IPS-NIHi11 (cell line): ENCODE measurements around the gene SLC38A2.
"Not testable (repeated sequence)": the region's sequence is repeated elsewhere in the genome, so short reads cannot be mapped to it uniquely, and the experiment has no call there.

Experiments used
- DNase-seq: peaks from one replicate; pipeline ENCODE4 v3.0.0; 2012; ENCODE audit warnings: mixed read lengths, low spot score

The SLC38A2 gene

GRCh38 chr12:46360370-46360769, 12.2 kb downstream of the SLC38A2 start:
- no peak for DNase-seq

- no peak for DNase-seq
Measured at GRCh38 chr12:46359667-46360280, 12.8 kb downstream of the SLC38A2 start.

- DNase-seq = no peak
Measured at GRCh38 chr12:46358791-46359666, 13.5 kb downstream of the SLC38A2 start.

- no peak for DNase-seq
Measured at GRCh38 chr12:46358325-46358700, 14.3 kb downstream of the SLC38A2 start.

GRCh38 chr12:46357438-46358324, 14.9 kb downstream of the SLC38A2 start:
- DNase-seq = no peak

GRCh38 chr12:46356655-46357437, 15.7 kb downstream of the SLC38A2 start:
- DNase-seq = no peak

- peak; percentile 36 for DNase-seq
Measured at GRCh38 chr12:46354802-46355199, 17.8 kb downstream of the SLC38A2 start.

- DNase-seq = peak; percentile 19
Measured at GRCh38 chr12:46354111-46354801, 18.3 kb downstream of the SLC38A2 start.

- DNase-seq = no peak
Measured at GRCh38 chr12:46351886-46352650, 20.5 kb downstream of the SLC38A2 start.

- DNase-seq = no peak
Measured at GRCh38 chr12:46351138-46351537, 21.4 kb downstream of the SLC38A2 start.

- no peak for DNase-seq
Measured at GRCh38 chr12:46349253-46349652, 23.3 kb downstream of the SLC38A2 start.

GRCh38 chr12:46343118-46343852, 29.3 kb downstream of the SLC38A2 start:
- DNase-seq = no peak

- DNase-seq = peak; percentile 17
Measured at GRCh38 chr12:46342562-46343033, 30.0 kb downstream of the SLC38A2 start.

GRCh38 chr12:46339051-46339450, 33.5 kb downstream of the SLC38A2 start:
- no peak for DNase-seq

- DNase-seq = no peak
Measured at GRCh38 chr12:46332260-46332659, 40.3 kb downstream of the SLC38A2 start.

- DNase-seq = not testable (repeated sequence)
Measured at GRCh38 chr12:46325075-46325474, 47.5 kb downstream of the SLC38A2 start.

GRCh38 chr12:46320731-46321130, 51.8 kb downstream of the SLC38A2 start:
- DNase-seq = no peak

GRCh38 chr12:46318037-46318436, 54.5 kb downstream of the SLC38A2 start:
- no peak for DNase-seq
